SK-N-SH treated with all-trans-retinoic acid at 6 μM for 48 hours (cell line): ENCODE results near the gene MYH15.
A peak's percentile ranks its signal among the peaks of the same experiment; 100 is the strongest.

Experiments
- ATAC-seq: fragments of 200-7000 bp; cut with Tn5 transposase; 3 replicates; pipeline ENCODE4 v1.9.1; 2020; ENCODE audit warnings: mild to moderate bottlenecking, moderate library complexity
- ARNTL ChIP-seq: fragments of 450-650 bp; formaldehyde crosslinking; IDR thresholded peaks from 2 replicates; pipeline ENCODE4 v1.5.0; 2020; ENCODE audit warnings: low read depth, mild to moderate bottlenecking, moderate library complexity, borderline replicate concordance
- BACH2 ChIP-seq: fragments of 250-450 bp; sonication (Bioruptor Pico); IDR thresholded peaks from 2 replicates; pipeline ENCODE4 v1.9.0; 2021; ENCODE audit warnings: mild to moderate bottlenecking, borderline replicate concordance
- CSDC2 ChIP-seq: fragments of 250-450 bp; sonication (Bioruptor Pico); IDR thresholded peaks from 2 replicates; pipeline ENCODE4 v1.5.0; 2020; ENCODE audit warnings: mild to moderate bottlenecking, moderate library complexity
- ESRRG ChIP-seq: fragments of 250-450 bp; sonication (Bioruptor Pico); IDR thresholded peaks from 2 replicates; pipeline ENCODE4 v1.6.1; 2021; ENCODE audit warnings: mild to moderate bottlenecking
- GLIS3 ChIP-seq: fragments of 250-450 bp; sonication (Bioruptor Pico); IDR thresholded peaks from 2 replicates; pipeline ENCODE4 v1.5.0; 2020; ENCODE audit warnings: mild to moderate bottlenecking, moderate library complexity
- ISL1 ChIP-seq: fragments of 250-450 bp; sonication (Bioruptor Pico); IDR thresholded peaks from 2 replicates; pipeline ENCODE4 v2.1.2; 2022; ENCODE audit warnings: mild to moderate bottlenecking, moderate library complexity
- OSR1 ChIP-seq: fragments of 250-450 bp; sonication (Bioruptor Pico); IDR thresholded peaks from 2 replicates; pipeline ENCODE4 v1.8.0; 2022; ENCODE audit warnings: moderate library complexity, mild to moderate bottlenecking, inconsistent platforms
- PPARA ChIP-seq: fragments of 250-450 bp; sonication (Bioruptor Pico); IDR thresholded peaks from 2 replicates; pipeline ENCODE4 v1.5.0; 2020; ENCODE audit warnings: mild to moderate bottlenecking, borderline replicate concordance
- RARB ChIP-seq: fragments of 250-450 bp; sonication (Bioruptor Pico); IDR thresholded peaks from 2 replicates; pipeline ENCODE4 v1.8.0; 2021; ENCODE audit warnings: mild to moderate bottlenecking, moderate library complexity
- SNAI2 ChIP-seq: fragments of 250-450 bp; sonication (Bioruptor Pico); IDR thresholded peaks from 2 replicates; pipeline ENCODE4 v1.5.0; 2020; ENCODE audit warnings: mild to moderate bottlenecking, moderate library complexity
- TCF4 ChIP-seq: fragments of 250-450 bp; sonication (Bioruptor Pico); IDR thresholded peaks from 2 replicates; pipeline ENCODE4 v1.8.0; 2021; ENCODE audit warnings: mild to moderate bottlenecking, moderate library complexity, borderline replicate concordance
- TOX ChIP-seq: fragments of 250-450 bp; sonication (Bioruptor Pico); IDR thresholded peaks from 2 replicates; pipeline ENCODE4 v1.8.0; 2021; ENCODE audit warnings: mild to moderate bottlenecking, moderate library complexity, borderline replicate concordance
- ZC3H10 ChIP-seq: fragments of 250-450 bp; sonication (Bioruptor Pico); IDR thresholded peaks from 2 replicates; pipeline ENCODE4 v1.5.1; 2021; ENCODE audit warnings: mild to moderate bottlenecking, moderate library complexity
- ZFP3 ChIP-seq: fragments of 250-450 bp; sonication (Bioruptor Pico); IDR thresholded peaks from 2 replicates; pipeline ENCODE4 v1.5.0; 2020; ENCODE audit warnings: mild to moderate bottlenecking, moderate library complexity
- ZFP30 ChIP-seq: fragments of 450-650 bp; formaldehyde crosslinking; IDR thresholded peaks from 2 replicates; pipeline ENCODE4 v1.5.0; 2022; ENCODE audit warnings: mild to moderate bottlenecking, moderate library complexity
- ZNF565 ChIP-seq: fragments of 450-650 bp; formaldehyde crosslinking; conservative IDR thresholded peaks from 2 replicates; pipeline ENCODE4 v1.5.0; 2020; ENCODE audit warnings: low read depth, mild to moderate bottlenecking, moderate library complexity
- ZNF8 ChIP-seq: fragments of 450-650 bp; formaldehyde crosslinking; IDR thresholded peaks from 2 replicates; pipeline ENCODE4 v1.5.0; 2020; ENCODE audit warnings: mild to moderate bottlenecking, moderate library complexity
- TF ChIP-seq, protein P1 (sequence below): fragments of 250-450 bp; sonication (Bioruptor Pico); IDR thresholded peaks from 2 replicates; pipeline ENCODE4 v1.8.0; 2020; ENCODE audit warnings: mild to moderate bottlenecking, moderate library complexity, borderline replicate concordance
- TF ChIP-seq, protein P2 (sequence below): fragments of 250-450 bp; sonication (Bioruptor Pico); IDR thresholded peaks from 2 replicates; pipeline ENCODE4 v1.5.0; 2020; ENCODE audit warnings: mild to moderate bottlenecking, moderate library complexity
- TF ChIP-seq, protein P3 (sequence below): fragments of 250-450 bp; sonication (Bioruptor Pico); IDR thresholded peaks from 2 replicates; pipeline ENCODE4 v1.8.0; 2021; ENCODE audit warnings: low read depth, mild to moderate bottlenecking, moderate library complexity, borderline replicate concordance
- TF ChIP-seq, protein P4 (sequence below): fragments of 250-450 bp; sonication (Bioruptor Pico); IDR thresholded peaks from 2 replicates; pipeline ENCODE4 v1.5.1; 2020; ENCODE audit warnings: low read depth, mild to moderate bottlenecking, moderate library complexity
- TF ChIP-seq, protein P5 (sequence below): fragments of 250-450 bp; sonication (Bioruptor Pico); IDR thresholded peaks from 2 replicates; pipeline ENCODE4 v1.5.1; 2021; ENCODE audit warnings: mild to moderate bottlenecking, moderate library complexity

MYH15 gene

DNA sequence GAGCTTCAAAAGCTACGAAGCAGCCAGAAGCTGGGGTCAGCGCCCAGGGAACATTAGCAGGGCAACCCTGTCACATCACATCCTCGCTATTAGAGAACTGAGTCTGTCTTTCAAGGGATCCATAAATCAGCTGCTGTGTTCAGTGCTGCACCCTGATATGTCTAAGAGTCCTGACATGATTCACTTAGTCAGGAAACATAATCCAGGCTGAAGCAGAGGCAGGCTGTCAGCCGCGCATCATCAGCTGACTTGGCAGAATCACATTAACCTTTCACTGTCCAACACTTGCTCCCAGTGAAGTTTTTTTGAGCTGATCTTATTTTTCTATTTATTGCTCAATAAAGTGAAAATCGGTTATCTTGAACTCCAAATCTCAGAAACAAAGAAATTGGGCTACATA is 23.5 kb downstream of the MYH15 start (continued):
- no peak for TF ChIP-seq ZFP30
- TF ChIP-seq, protein P1, sequence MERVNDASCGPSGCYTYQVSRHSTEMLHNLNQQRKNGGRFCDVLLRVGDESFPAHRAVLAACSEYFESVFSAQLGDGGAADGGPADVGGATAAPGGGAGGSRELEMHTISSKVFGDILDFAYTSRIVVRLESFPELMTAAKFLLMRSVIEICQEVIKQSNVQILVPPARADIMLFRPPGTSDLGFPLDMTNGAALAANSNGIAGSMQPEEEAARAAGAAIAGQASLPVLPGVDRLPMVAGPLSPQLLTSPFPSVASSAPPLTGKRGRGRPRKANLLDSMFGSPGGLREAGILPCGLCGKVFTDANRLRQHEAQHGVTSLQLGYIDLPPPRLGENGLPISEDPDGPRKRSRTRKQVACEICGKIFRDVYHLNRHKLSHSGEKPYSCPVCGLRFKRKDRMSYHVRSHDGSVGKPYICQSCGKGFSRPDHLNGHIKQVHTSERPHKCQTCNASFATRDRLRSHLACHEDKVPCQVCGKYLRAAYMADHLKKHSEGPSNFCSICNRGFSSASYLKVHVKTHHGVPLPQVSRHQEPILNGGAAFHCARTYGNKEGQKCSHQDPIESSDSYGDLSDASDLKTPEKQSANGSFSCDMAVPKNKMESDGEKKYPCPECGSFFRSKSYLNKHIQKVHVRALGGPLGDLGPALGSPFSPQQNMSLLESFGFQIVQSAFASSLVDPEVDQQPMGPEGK (CRISPR knock-in tag): no peak
- no peak for TF ChIP-seq ZNF565 (CRISPR knock-in tag)
- TF ChIP-seq ESRRG (CRISPR knock-in tag): no peak
- no peak for TF ChIP-seq OSR1 (CRISPR knock-in tag)
- no peak for TF ChIP-seq TOX (CRISPR knock-in tag)
- TF ChIP-seq GLIS3 (CRISPR knock-in tag): no peak
- TF ChIP-seq PPARA: no peak
- TF ChIP-seq, protein P2, sequence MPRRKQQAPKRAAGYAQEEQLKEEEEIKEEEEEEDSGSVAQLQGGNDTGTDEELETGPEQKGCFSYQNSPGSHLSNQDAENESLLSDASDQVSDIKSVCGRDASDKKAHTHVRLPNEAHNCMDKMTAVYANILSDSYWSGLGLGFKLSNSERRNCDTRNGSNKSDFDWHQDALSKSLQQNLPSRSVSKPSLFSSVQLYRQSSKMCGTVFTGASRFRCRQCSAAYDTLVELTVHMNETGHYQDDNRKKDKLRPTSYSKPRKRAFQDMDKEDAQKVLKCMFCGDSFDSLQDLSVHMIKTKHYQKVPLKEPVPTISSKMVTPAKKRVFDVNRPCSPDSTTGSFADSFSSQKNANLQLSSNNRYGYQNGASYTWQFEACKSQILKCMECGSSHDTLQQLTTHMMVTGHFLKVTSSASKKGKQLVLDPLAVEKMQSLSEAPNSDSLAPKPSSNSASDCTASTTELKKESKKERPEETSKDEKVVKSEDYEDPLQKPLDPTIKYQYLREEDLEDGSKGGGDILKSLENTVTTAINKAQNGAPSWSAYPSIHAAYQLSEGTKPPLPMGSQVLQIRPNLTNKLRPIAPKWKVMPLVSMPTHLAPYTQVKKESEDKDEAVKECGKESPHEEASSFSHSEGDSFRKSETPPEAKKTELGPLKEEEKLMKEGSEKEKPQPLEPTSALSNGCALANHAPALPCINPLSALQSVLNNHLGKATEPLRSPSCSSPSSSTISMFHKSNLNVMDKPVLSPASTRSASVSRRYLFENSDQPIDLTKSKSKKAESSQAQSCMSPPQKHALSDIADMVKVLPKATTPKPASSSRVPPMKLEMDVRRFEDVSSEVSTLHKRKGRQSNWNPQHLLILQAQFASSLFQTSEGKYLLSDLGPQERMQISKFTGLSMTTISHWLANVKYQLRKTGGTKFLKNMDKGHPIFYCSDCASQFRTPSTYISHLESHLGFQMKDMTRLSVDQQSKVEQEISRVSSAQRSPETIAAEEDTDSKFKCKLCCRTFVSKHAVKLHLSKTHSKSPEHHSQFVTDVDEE: peak; percentile 94

DNA sequence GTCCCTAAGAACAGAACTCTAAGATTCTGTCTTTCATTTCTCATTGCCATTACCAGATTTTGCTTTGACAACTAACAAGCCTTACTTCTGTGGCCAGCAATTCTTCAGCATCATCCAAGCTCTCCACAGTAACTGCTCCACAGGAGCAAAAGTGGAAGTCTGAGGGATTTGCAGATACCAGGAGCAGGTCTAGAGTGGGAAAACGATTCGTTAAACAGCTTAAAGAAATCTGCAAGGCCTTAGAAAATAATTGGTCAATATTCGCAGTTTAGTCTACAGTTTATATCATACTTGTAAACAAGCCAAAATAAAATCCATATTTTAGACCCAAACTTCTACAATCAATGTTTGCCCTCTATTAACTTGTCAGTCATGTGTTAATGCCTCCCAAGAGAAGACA is 24.1 kb downstream of the MYH15 start:
- ATAC-seq: peak; percentile 51
- TF ChIP-seq SNAI2 (CRISPR knock-in tag): no peak
- no peak for TF ChIP-seq ZFP3 (CRISPR knock-in tag)
- TF ChIP-seq TOX (CRISPR knock-in tag): no peak
- no peak for TF ChIP-seq CSDC2 (CRISPR knock-in tag)
- no peak for TF ChIP-seq TCF4
- no peak for TF ChIP-seq ZFP30
- TF ChIP-seq ZC3H10 (CRISPR knock-in tag): no peak
- TF ChIP-seq, protein P2: no peak
- TF ChIP-seq, protein P3, sequence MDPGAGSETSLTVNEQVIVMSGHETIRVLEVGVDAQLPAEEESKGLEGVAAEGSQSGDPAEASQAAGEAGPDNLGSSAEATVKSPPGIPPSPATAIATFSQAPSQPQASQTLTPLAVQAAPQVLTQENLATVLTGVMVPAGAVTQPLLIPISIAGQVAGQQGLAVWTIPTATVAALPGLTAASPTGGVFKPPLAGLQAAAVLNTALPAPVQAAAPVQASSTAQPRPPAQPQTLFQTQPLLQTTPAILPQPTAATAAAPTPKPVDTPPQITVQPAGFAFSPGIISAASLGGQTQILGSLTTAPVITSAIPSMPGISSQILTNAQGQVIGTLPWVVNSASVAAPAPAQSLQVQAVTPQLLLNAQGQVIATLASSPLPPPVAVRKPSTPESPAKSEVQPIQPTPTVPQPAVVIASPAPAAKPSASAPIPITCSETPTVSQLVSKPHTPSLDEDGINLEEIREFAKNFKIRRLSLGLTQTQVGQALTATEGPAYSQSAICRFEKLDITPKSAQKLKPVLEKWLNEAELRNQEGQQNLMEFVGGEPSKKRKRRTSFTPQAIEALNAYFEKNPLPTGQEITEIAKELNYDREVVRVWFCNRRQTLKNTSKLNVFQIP (CRISPR knock-in tag): no peak
- TF ChIP-seq PPARA: no peak
- TF ChIP-seq, protein P4, sequence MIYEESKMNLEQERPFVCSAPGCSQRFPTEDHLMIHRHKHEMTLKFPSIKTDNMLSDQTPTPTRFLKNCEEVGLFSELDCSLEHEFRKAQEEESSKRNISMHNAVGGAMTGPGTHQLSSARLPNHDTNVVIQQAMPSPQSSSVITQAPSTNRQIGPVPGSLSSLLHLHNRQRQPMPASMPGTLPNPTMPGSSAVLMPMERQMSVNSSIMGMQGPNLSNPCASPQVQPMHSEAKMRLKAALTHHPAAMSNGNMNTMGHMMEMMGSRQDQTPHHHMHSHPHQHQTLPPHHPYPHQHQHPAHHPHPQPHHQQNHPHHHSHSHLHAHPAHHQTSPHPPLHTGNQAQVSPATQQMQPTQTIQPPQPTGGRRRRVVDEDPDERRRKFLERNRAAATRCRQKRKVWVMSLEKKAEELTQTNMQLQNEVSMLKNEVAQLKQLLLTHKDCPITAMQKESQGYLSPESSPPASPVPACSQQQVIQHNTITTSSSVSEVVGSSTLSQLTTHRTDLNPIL (CRISPR knock-in tag): no peak
- TF ChIP-seq ARNTL (CRISPR knock-in tag): no peak
- TF ChIP-seq RARB (CRISPR knock-in tag): no peak
- TF ChIP-seq, all 23 proteins: peak for 0

DNA sequence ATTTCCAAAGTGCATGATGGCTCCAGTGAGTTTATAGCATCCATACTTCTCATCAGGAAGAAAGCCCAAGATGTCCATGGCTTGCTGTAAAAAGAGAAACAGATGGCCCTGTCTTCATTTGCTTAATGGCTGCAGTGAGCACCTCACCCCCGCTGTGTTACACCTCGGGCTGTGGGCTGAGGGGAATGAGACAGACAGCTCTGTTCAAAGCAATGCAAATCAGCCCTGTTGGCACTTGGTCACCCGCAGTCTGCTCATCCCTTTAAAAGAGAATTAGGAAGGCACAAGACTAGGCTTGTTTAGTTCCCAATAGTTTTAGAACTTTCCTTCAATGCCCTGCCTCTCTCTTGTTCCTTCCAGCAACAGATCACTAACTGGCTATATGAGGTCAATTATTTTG is 25.2 kb downstream of the MYH15 start:
- TF ChIP-seq TOX (CRISPR knock-in tag): no peak
- TF ChIP-seq ZNF565 (CRISPR knock-in tag): no peak
- TF ChIP-seq TCF4: no peak
- TF ChIP-seq ISL1 (CRISPR knock-in tag): no peak
- TF ChIP-seq CSDC2 (CRISPR knock-in tag): no peak
- no peak for TF ChIP-seq ZFP3 (CRISPR knock-in tag)
- TF ChIP-seq ZFP30: no peak
- TF ChIP-seq, protein P5, sequence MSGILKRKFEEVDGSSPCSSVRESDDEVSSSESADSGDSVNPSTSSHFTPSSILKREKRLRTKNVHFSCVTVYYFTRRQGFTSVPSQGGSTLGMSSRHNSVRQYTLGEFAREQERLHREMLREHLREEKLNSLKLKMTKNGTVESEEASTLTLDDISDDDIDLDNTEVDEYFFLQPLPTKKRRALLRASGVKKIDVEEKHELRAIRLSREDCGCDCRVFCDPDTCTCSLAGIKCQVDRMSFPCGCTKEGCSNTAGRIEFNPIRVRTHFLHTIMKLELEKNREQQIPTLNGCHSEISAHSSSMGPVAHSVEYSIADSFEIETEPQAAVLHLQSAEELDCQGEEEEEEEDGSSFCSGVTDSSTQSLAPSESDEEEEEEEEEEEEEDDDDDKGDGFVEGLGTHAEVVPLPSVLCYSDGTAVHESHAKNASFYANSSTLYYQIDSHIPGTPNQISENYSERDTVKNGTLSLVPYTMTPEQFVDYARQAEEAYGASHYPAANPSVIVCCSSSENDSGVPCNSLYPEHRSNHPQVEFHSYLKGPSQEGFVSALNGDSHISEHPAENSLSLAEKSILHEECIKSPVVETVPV (CRISPR knock-in tag): no peak
- no peak for TF ChIP-seq PPARA
- no peak for TF ChIP-seq OSR1 (CRISPR knock-in tag)
- TF ChIP-seq ARNTL (CRISPR knock-in tag): no peak
- no peak for TF ChIP-seq ZNF8 (CRISPR knock-in tag)
- TF ChIP-seq, protein P4 (CRISPR knock-in tag): no peak
- TF ChIP-seq BACH2 (CRISPR knock-in tag): no peak
- ATAC-seq: no peak
